Chondrocyte (in vitro differentiated cells): ENCODE data around the gene NR2E1. TPM values are rescaled to one million over a fixed set of nuclear protein-coding genes. Genes with fewer than 3 reads are reported as not detected.

Experiments used
- DNase-seq: peaks from one replicate; pipeline ENCODE4 v3.0.0; 2021; ENCODE audit warnings: mixed read lengths, low spot score
- H3K27ac Mint-ChIP-seq: one replicate; pipeline ENCODE4 v1.8.0; 2021; ENCODE audit warnings: mild to moderate bottlenecking, moderate library complexity, mixed read lengths; ENCODE audit not compliant: unreplicated experiment
- H3K27me3 Mint-ChIP-seq: 2 replicates; pipeline ENCODE4 v1.8.0; 2021; ENCODE audit warnings: low read depth, mixed read lengths
- H3K36me3 Mint-ChIP-seq: 2 replicates; pipeline ENCODE4 v1.8.0; 2021; ENCODE audit warnings: low read depth, mixed read lengths
- H3K4me1 Mint-ChIP-seq: 2 replicates; pipeline ENCODE4 v1.8.0; 2021; ENCODE audit warnings: low read depth, mild to moderate bottlenecking, mixed read lengths
- H3K4me3 Mint-ChIP-seq: one replicate; pipeline ENCODE4 v1.8.0; 2021; ENCODE audit warnings: mild to moderate bottlenecking, moderate library complexity, mixed read lengths; ENCODE audit not compliant: unreplicated experiment
- H3K9me3 Mint-ChIP-seq: 2 replicates; pipeline ENCODE4 v1.8.0; 2021; ENCODE audit warnings: low read depth, mixed read lengths
- CTCF ChIP-seq: fragments of 200-600 bp; sonication (generic); IDR thresholded peaks from 2 replicates; pipeline ENCODE4 v1.5.0; 2021; ENCODE audit warnings: antibody characterized with exemption, mild to moderate bottlenecking, moderate library complexity
- total RNA-seq: library from RNA; stranded (reverse); gene quantifications from 3 replicates; pipeline ENCODE4 v1.2.1, GENCODE V29; 2021

The NR2E1 gene
- total RNA-seq, 1 donor from 2014 or later: not detected

DNA sequence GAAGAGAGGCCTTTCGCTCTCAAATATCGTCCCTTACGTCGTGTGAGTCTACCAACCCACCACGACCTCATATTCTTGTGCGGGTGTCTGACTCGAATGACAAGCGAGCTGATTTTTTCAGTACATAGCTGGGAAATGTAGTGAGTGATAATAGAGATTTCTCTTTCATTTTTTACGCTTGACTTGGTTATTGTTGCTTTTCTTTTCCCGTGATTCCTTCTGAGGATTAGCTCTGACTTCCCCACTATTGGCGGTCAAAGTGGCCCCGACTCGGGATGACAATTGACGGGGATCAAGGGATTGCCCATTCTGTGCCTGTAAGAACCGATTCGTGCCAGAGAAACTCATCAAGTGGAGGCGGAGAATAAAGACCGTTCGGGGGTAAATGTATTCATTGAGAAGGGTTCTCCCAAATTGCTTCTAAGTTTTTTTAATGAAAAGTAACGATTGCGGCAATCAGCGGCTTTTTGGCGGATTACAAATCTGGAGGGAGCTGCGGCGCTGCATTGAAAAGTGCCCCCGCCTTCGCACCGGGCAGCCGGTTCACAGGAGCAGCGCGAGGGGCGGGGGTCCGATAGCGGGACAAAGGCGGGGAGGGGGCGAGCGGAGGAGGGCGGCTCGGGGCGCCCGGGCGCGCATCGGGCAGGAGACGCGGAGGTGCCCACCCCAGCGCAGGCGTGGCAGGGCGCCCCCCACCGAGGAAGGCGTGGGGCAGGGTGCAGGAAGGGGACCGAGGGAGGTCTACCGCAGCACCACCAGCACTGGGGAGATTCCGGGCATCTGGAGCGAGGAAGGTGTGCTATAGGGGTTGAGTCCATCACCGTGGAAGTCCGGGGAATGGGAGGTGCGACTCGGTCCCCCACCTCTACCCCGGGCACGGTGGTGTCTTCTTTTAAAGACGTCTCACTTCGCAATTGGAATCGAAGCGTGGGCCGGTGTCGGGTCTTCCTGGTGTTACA lies 46.7 kb upstream of the NR2E1 start:
- Mint-ChIP-seq H3K27ac (no peak overlapping the region), H3K9me3 (no peaks in the 10 kb centered on the region), H3K27me3 (peaks cover 57% of the 10 kb centered on the region), H3K36me3 (no peaks in the 10 kb centered on the region), H3K4me1 (peaks cover 48% of the 10 kb centered on the region), H3K4me3 (peak overlapping the region; percentile 74)
- DNase-seq: no peak
- peak; percentile 10 for TF ChIP-seq CTCF

DNA sequence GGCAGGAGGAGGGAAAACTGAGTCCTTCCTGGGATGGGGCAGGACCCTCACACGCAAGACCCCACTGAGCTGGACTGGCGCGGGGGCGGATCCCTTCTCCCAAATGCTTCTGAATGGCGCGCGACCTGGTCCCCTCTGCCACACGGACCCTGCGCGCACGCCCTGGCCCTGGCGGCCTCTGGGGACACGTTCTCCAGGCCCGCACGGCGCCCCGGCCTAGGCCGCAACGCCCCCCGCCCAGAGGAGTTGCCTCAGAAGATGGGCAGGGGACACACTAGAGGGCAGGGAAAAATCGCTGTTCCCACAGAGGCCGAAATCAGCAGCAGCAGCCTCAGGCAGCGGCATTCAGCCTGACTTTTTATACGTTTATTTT lies 46.1 kb upstream of the NR2E1 start:
- no peak for TF ChIP-seq CTCF
- Mint-ChIP-seq H3K9me3 (no peaks in the 10 kb centered on the region), H3K4me3 (no peak overlapping the region), H3K27ac (no peak overlapping the region), H3K27me3 (peaks cover 56% of the 10 kb centered on the region), H3K4me1 (peaks cover 46% of the 10 kb centered on the region), H3K36me3 (no peaks in the 10 kb centered on the region)
- no peak for DNase-seq

DNA sequence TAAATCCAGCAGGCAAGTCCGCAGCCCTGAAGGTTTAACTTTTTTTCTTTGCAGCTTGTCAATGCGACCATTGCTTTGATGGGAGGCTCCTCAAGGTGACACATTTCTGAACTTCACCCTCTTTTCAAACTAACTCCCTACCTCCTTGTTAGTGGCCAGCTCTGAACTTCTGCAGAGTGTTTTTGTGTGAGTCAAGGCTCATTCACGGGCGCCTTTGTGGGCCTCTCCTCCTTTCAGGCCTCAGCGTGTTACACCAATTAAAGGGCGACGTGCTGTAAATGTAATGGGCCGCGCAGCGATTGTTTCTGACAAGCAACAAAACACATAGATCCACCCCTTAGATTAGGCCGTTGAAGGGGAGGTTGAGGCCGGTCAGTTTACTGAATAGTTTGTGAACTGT lies 45.5 kb upstream of the NR2E1 start:
- no peak for DNase-seq
- peaks cover 51% of the 10 kb centered on the region for H3K27me3 Mint-ChIP-seq
- no peak for TF ChIP-seq CTCF
- H3K9me3 Mint-ChIP-seq: no peaks in the 10 kb centered on the region
- H3K27ac Mint-ChIP-seq: no peak overlapping the region
- H3K4me1 Mint-ChIP-seq: peaks cover 41% of the 10 kb centered on the region
- no peaks in the 10 kb centered on the region for H3K36me3 Mint-ChIP-seq
- no peak overlapping the region for H3K4me3 Mint-ChIP-seq

- DNase-seq: no peak
- no peaks in the 10 kb centered on the region for H3K9me3 Mint-ChIP-seq
- H3K4me3 Mint-ChIP-seq: no peak overlapping the region
- no peak overlapping the region for H3K27ac Mint-ChIP-seq
- peaks cover 38% of the 10 kb centered on the region for H3K27me3 Mint-ChIP-seq
- peaks cover 35% of the 10 kb centered on the region for H3K4me1 Mint-ChIP-seq
- no peaks in the 10 kb centered on the region for H3K36me3 Mint-ChIP-seq
- TF ChIP-seq CTCF: no peak
These were observed 44.2 kb upstream of the NR2E1 start for GRCh38 chr6:108121612-108122011.

DNA sequence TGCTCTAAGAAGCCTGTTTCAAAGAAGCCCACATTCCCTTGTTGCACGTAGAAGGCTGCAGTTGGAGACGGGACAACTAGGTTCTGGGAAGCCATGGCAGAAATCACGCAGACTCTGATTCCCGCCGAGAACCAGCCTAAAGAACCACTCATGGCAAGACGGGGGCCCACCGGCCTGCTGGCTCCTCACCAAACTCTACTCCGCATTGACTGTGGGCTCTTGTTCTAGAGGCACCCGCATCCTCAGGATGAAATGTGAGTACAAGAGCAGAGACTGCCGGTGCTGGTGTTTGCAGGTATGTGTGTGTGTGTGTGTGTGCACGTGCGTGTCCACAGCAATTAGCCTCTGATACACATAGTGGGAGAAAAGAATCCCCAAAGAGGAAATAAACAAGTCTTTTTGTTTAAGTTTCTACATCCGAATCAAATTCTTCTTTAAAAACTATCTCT lies 42.3 kb upstream of the NR2E1 start:
- no peak for DNase-seq
- Mint-ChIP-seq H3K27me3 (peaks cover 29% of the 10 kb centered on the region), H3K36me3 (no peaks in the 10 kb centered on the region), H3K4me1 (peaks cover 38% of the 10 kb centered on the region), H3K9me3 (no peaks in the 10 kb centered on the region), H3K4me3 (no peak overlapping the region), H3K27ac (no peak overlapping the region)
- no peak for TF ChIP-seq CTCF
